Measurements from ENCODE around the gene RPS3A.
A peak's percentile ranks its signal among the peaks of the same experiment; 100 is the strongest.

The RPS3A gene

DNA sequence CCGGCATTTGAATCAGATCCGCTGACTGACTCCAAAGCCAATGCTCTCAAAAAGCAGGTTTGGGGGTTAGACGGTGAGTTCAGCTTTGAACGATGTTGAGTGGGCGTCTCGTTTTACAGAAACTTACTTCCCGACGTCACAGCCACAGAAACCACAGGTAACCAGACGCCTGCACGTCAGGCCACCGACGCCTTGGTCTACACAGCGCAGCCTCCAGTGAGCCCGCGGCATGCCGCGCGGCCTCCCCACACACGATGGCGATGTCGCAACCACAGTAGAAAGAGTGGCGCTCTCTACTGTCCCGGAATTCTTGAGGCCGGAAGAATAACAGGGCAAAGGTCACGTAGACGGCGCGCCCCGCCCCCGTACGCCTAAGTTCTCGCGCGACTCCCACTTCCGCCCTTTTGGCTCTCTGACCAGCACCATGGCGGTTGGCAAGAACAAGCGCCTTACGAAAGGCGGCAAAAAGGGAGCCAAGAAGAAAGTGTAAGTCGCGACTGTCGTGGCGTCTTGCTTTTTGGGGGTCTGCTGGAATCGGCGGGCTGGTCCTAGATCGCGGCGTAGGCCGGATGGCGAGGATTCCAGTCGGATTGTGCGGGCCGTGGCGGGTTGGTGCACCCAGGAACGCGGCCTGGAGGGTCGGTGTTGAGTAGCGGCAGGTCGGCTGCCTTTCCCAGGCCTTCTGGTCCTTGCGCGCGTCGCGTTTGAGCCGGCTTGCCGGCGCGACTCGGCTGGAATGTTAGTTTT is at the start of gene RPS3A (continued):
- TF ChIP-seq, protein P1, sequence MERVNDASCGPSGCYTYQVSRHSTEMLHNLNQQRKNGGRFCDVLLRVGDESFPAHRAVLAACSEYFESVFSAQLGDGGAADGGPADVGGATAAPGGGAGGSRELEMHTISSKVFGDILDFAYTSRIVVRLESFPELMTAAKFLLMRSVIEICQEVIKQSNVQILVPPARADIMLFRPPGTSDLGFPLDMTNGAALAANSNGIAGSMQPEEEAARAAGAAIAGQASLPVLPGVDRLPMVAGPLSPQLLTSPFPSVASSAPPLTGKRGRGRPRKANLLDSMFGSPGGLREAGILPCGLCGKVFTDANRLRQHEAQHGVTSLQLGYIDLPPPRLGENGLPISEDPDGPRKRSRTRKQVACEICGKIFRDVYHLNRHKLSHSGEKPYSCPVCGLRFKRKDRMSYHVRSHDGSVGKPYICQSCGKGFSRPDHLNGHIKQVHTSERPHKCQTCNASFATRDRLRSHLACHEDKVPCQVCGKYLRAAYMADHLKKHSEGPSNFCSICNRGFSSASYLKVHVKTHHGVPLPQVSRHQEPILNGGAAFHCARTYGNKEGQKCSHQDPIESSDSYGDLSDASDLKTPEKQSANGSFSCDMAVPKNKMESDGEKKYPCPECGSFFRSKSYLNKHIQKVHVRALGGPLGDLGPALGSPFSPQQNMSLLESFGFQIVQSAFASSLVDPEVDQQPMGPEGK (tag by site-specific recombination; IDR thresholded peaks at IDR 0.05) = peak; percentile 33; the same call in 1 of the 2 replicates
- TF ChIP-seq, protein P2, sequence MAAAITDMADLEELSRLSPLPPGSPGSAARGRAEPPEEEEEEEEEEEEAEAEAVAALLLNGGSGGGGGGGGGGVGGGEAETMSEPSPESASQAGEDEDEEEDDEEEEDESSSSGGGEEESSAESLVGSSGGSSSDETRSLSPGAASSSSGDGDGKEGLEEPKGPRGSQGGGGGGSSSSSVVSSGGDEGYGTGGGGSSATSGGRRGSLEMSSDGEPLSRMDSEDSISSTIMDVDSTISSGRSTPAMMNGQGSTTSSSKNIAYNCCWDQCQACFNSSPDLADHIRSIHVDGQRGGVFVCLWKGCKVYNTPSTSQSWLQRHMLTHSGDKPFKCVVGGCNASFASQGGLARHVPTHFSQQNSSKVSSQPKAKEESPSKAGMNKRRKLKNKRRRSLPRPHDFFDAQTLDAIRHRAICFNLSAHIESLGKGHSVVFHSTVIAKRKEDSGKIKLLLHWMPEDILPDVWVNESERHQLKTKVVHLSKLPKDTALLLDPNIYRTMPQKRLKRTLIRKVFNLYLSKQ (tag by site-specific recombination; IDR thresholded peaks at IDR 0.05; ENCODE audit: borderline replicate concordance) = no peak
- TF ChIP-seq ZNF585B (tag by site-specific recombination; IDR thresholded peaks at IDR 0.05) (no peak), GFI1B (tag by site-specific recombination; IDR thresholded peaks at IDR 0.05) (peak; percentile 16; the same call in 1 of the 2 replicates), ZNF23 (tag by site-specific recombination; IDR thresholded peaks at IDR 0.05; ENCODE audit: borderline replicate concordance) (no peak), IKZF3 (tag by site-specific recombination; IDR thresholded peaks at IDR 0.05) (no peak), SETDB1 (IDR thresholded peaks at IDR 0.05; ENCODE audit: insufficient read length, low read length) (peak; percentile 17), ZNF473 (tag by site-specific recombination; IDR thresholded peaks at IDR 0.05) (no peak), MZF1 (tag by site-specific recombination; IDR thresholded peaks at IDR 0.05; ENCODE audit: borderline replicate concordance) (no peak), ZNF843 (tag by site-specific recombination; IDR thresholded peaks at IDR 0.05) (peak; percentile 73; the same call in 1 of the 2 replicates), ZSCAN16 (tag by site-specific recombination; IDR thresholded peaks at IDR 0.05) (peak; percentile 30; the same call in 1 of the 2 replicates), ZIC2 (tag by site-specific recombination; IDR thresholded peaks at IDR 0.05) (no peak), ZXDB (tag by site-specific recombination; IDR thresholded peaks at IDR 0.05) (peak; percentile 89)
- TF ChIP-seq, protein P3, sequence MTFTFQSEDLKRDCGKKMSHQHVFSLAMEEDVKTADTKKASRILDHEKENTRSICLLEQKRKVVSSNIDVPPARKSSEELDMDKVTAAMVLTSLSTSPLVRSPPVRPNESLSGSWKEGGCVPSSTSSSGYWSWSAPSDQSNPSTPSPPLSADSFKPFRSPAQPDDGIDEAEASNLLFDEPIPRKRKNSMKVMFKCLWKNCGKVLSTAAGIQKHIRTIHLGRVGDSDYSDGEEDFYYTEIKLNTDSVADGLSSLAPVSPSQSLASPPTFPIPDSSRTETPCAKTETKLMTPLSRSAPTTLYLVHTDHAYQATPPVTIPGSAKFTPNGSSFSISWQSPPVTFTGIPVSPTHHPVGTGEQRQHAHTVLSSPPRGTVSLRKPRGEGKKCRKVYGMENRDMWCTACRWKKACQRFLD (tag by site-specific recombination; IDR thresholded peaks at IDR 0.05) = no peak
- TF ChIP-seq, protein P4, sequence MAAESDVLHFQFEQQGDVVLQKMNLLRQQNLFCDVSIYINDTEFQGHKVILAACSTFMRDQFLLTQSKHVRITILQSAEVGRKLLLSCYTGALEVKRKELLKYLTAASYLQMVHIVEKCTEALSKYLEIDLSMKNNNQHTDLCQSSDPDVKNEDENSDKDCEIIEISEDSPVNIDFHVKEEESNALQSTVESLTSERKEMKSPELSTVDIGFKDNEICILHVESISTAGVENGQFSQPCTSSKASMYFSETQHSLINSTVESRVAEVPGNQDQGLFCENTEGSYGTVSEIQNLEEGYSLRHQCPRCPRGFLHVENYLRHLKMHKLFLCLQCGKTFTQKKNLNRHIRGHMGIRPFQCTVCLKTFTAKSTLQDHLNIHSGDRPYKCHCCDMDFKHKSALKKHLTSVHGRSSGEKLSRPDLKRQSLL (tag by site-specific recombination; IDR thresholded peaks at IDR 0.05) = peak; percentile 8; the same call in 1 of the 2 replicates
- TF ChIP-seq, protein P5, sequence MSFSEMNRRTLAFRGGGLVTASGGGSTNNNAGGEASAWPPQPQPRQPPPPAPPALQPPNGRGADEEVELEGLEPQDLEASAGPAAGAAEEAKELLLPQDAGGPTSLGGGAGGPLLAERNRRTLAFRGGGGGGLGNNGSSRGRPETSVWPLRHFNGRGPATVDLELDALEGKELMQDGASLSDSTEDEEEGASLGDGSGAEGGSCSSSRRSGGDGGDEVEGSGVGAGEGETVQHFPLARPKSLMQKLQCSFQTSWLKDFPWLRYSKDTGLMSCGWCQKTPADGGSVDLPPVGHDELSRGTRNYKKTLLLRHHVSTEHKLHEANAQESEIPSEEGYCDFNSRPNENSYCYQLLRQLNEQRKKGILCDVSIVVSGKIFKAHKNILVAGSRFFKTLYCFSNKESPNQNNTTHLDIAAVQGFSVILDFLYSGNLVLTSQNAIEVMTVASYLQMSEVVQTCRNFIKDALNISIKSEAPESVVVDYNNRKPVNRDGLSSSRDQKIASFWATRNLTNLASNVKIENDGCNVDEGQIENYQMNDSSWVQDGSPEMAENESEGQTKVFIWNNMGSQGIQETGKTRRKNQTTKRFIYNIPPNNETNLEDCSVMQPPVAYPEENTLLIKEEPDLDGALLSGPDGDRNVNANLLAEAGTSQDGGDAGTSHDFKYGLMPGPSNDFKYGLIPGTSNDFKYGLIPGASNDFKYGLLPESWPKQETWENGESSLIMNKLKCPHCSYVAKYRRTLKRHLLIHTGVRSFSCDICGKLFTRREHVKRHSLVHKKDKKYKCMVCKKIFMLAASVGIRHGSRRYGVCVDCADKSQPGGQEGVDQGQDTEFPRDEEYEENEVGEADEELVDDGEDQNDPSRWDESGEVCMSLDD (tag by site-specific recombination; IDR thresholded peaks at IDR 0.05) = 0 out of 2 replicates have a peak, but pooled peaks have one; percentile 29
- TF ChIP-seq, protein P6, sequence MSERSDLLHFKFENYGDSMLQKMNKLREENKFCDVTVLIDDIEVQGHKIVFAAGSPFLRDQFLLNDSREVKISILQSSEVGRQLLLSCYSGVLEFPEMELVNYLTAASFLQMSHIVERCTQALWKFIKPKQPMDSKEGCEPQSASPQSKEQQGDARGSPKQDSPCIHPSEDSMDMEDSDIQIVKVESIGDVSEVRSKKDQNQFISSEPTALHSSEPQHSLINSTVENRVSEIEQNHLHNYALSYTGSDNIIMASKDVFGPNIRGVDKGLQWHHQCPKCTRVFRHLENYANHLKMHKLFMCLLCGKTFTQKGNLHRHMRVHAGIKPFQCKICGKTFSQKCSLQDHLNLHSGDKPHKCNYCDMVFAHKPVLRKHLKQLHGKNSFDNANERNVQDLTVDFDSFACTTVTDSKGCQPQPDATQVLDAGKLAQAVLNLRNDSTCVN (tag by site-specific recombination; optimal IDR thresholded peaks at IDR 0.05) = peak; percentile 59
- TF ChIP-seq, protein P7, sequence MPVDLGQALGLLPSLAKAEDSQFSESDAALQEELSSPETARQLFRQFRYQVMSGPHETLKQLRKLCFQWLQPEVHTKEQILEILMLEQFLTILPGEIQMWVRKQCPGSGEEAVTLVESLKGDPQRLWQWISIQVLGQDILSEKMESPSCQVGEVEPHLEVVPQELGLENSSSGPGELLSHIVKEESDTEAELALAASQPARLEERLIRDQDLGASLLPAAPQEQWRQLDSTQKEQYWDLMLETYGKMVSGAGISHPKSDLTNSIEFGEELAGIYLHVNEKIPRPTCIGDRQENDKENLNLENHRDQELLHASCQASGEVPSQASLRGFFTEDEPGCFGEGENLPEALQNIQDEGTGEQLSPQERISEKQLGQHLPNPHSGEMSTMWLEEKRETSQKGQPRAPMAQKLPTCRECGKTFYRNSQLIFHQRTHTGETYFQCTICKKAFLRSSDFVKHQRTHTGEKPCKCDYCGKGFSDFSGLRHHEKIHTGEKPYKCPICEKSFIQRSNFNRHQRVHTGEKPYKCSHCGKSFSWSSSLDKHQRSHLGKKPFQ (tag by site-specific recombination; IDR thresholded peaks at IDR 0.05) = no peak; the same call in 1 of the 2 replicates
- TF ChIP-seq, protein P8, sequence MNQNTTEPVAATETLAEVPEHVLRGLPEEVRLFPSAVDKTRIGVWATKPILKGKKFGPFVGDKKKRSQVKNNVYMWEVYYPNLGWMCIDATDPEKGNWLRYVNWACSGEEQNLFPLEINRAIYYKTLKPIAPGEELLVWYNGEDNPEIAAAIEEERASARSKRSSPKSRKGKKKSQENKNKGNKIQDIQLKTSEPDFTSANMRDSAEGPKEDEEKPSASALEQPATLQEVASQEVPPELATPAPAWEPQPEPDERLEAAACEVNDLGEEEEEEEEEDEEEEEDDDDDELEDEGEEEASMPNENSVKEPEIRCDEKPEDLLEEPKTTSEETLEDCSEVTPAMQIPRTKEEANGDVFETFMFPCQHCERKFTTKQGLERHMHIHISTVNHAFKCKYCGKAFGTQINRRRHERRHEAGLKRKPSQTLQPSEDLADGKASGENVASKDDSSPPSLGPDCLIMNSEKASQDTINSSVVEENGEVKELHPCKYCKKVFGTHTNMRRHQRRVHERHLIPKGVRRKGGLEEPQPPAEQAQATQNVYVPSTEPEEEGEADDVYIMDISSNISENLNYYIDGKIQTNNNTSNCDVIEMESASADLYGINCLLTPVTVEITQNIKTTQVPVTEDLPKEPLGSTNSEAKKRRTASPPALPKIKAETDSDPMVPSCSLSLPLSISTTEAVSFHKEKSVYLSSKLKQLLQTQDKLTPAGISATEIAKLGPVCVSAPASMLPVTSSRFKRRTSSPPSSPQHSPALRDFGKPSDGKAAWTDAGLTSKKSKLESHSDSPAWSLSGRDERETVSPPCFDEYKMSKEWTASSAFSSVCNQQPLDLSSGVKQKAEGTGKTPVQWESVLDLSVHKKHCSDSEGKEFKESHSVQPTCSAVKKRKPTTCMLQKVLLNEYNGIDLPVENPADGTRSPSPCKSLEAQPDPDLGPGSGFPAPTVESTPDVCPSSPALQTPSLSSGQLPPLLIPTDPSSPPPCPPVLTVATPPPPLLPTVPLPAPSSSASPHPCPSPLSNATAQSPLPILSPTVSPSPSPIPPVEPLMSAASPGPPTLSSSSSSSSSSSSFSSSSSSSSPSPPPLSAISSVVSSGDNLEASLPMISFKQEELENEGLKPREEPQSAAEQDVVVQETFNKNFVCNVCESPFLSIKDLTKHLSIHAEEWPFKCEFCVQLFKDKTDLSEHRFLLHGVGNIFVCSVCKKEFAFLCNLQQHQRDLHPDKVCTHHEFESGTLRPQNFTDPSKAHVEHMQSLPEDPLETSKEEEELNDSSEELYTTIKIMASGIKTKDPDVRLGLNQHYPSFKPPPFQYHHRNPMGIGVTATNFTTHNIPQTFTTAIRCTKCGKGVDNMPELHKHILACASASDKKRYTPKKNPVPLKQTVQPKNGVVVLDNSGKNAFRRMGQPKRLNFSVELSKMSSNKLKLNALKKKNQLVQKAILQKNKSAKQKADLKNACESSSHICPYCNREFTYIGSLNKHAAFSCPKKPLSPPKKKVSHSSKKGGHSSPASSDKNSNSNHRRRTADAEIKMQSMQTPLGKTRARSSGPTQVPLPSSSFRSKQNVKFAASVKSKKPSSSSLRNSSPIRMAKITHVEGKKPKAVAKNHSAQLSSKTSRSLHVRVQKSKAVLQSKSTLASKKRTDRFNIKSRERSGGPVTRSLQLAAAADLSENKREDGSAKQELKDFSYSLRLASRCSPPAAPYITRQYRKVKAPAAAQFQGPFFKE (tag by site-specific recombination; IDR thresholded peaks at IDR 0.05; ENCODE audit: borderline replicate concordance) = no peak

Measured in HEK293 (cell line).